SK-N-SH (cell line): ENCODE data around the gene C9orf43. TPM values are rescaled to one million over a fixed set of nuclear protein-coding genes. Genes with fewer than 3 reads are reported as not detected.

Experiments used
- CTCF ChIA-PET: fragments of 300-600, 350-600 bp; formaldehyde crosslinking; extraction: SDS; loops from one replicate; lab custom pipeline; 2021; lab: Yijun Ruan, JAX
- POLR2A ChIA-PET: fragments of 350-600 bp; sonication (Branson Sonifier 250); formaldehyde crosslinking; extraction: SDS; loops from one replicate; lab custom pipeline; 2020; ENCODE audit warnings: antibody characterized with exemption, inconsistent platforms; lab: Yijun Ruan, JAX
- DNase-seq: peaks from one replicate; pipeline ENCODE4 v3.0.0; 2012
- H2AFZ ChIP-seq: fragments of 200-600 bp; sonication (generic); 2 replicates; pipeline ENCODE4 v1.8.1; 2016; ENCODE audit warnings: antibody characterized with exemption, mild to moderate bottlenecking, low read depth
- H3F3A ChIP-seq: fragments of 200-600 bp; sonication (generic); replicated peaks from 2 replicates; pipeline ENCODE3; 2016; ENCODE audit warnings: antibody characterized with exemption, mild to moderate bottlenecking; ENCODE audit not compliant: insufficient read depth
- H3K27ac ChIP-seq, 2 experiments: fragments of 200-500 bp in 1 of 2; fragments of 200-600 bp in 1 of 2; sonication (Bioruptor generic) in 1 of 2; sonication (generic), shearing (Covaris generic) in 1 of 2; 2 replicates each; pipeline versions ENCODE4 v1.5.1 to v1.6.1; 2014 to 2016; ENCODE audit warnings: low read depth in 2 of 2, inconsistent platforms in 1 of 2, low read length in 1 of 2, mild to moderate bottlenecking in 1 of 2, mixed read lengths in 1 of 2
- H3K27me3 ChIP-seq: fragments of 200-600 bp; sonication (generic), shearing (Covaris generic); 2 replicates; pipeline ENCODE4 v1.6.1; 2016; ENCODE audit warnings: mixed run types; ENCODE audit not compliant: insufficient read depth
- H3K36me3 ChIP-seq, 2 experiments: fragments of 200-500 bp in 1 of 2; fragments of 200-600 bp in 1 of 2; sonication (Bioruptor generic) in 1 of 2; sonication (generic) in 1 of 2; replicated peaks in 1 of 2; 2 replicates each; pipeline versions ENCODE3 to v1.5.1; 2014 to 2016; ENCODE audit warnings: low read length in 1 of 2, mild to moderate bottlenecking in 1 of 2; ENCODE audit not compliant: insufficient read depth in 2 of 2, control insufficient read depth in 1 of 2
- H3K4me1 ChIP-seq, 2 experiments: fragments of 200-500 bp in 1 of 2; fragments of 200-600 bp in 1 of 2; sonication (Bioruptor generic) in 1 of 2; sonication (generic), shearing (Covaris generic) in 1 of 2; 2 replicates each; pipeline versions ENCODE4 v1.5.1 to v1.6.1; 2014 to 2016; ENCODE audit warnings: low read depth in 1 of 2, low read length in 1 of 2, mixed run types in 1 of 2; ENCODE audit not compliant: insufficient read depth in 2 of 2, control insufficient read depth in 1 of 2
- H3K4me2 ChIP-seq: fragments of 200-600 bp; sonication (generic), shearing (Covaris generic); 2 replicates; pipeline ENCODE4 v1.6.1; 2017; ENCODE audit warnings: mixed run types
- H3K4me3 ChIP-seq, 2 experiments: fragments of 200-500 bp in 1 of 2; fragments of 200-600 bp in 1 of 2; sonication (Bioruptor generic) in 1 of 2; sonication (generic), shearing (Covaris generic) in 1 of 2; 2 replicates each; pipeline versions ENCODE4 v1.5.1 to v1.8.1; 2014 to 2016; ENCODE audit warnings: low read depth in 2 of 2, inconsistent platforms in 1 of 2, low read length in 1 of 2, mild to moderate bottlenecking in 1 of 2, mixed read lengths in 1 of 2, moderate library complexity in 1 of 2
- H3K79me2 ChIP-seq: fragments of 200-600 bp; sonication (generic); 2 replicates; pipeline ENCODE4 v1.8.1; 2017; ENCODE audit warnings: mild to moderate bottlenecking; ENCODE audit not compliant: insufficient read depth
- H3K9ac ChIP-seq: fragments of 200-600 bp; sonication (generic); 2 replicates; pipeline ENCODE4 v1.6.1; 2017; ENCODE audit warnings: mixed run types
- H3K9me2 ChIP-seq: fragments of 200-600 bp; sonication (generic); 2 replicates; pipeline ENCODE4 v1.6.1; 2017; ENCODE audit warnings: mixed run types
- H3K9me3 ChIP-seq: fragments of 200-600 bp; sonication (generic); 2 replicates; pipeline ENCODE4 v1.6.1; 2017; ENCODE audit warnings: mixed run types, mild to moderate bottlenecking, moderate library complexity
- H4K20me1 ChIP-seq: fragments of 200-600 bp; sonication (generic); 2 replicates; pipeline ENCODE4 v1.6.1; 2017; ENCODE audit warnings: mild to moderate bottlenecking, mixed run types; ENCODE audit not compliant: insufficient read depth
- CTCF ChIP-seq: fragments of 200-600 bp; sonication (generic); IDR thresholded peaks from 2 replicates; pipeline ENCODE4 v1.6.1; 2017; ENCODE audit warnings: antibody characterized with exemption, mild to moderate bottlenecking, moderate library complexity
- FOSL2 ChIP-seq: IDR thresholded peaks from 2 replicates; pipeline ENCODE4 v1.4.0; 2012; ENCODE audit warnings: low read depth, mild to moderate bottlenecking, moderate library complexity, borderline replicate concordance
- GATA2 ChIP-seq: sonication (generic); formaldehyde crosslinking; IDR thresholded peaks from 2 replicates; pipeline ENCODE4 v1.5.0; 2020; ENCODE audit warnings: mild to moderate bottlenecking, missing genetic modification reagents
- JUND ChIP-seq: IDR thresholded peaks from 2 replicates; pipeline ENCODE4 v1.4.0; 2012
- MAX ChIP-seq: IDR thresholded peaks from 2 replicates; pipeline ENCODE4 v1.4.0; 2012; ENCODE audit warnings: low read depth
- POLR2AphosphoS5 ChIP-seq: IDR thresholded peaks from 2 replicates; pipeline ENCODE4 v1.6.1; 2012; ENCODE audit warnings: low read depth, low read length
- REST ChIP-seq: IDR thresholded peaks from 2 replicates; pipeline ENCODE4 v1.6.1; 2012; ENCODE audit warnings: mild to moderate bottlenecking, low read depth, low read length, moderate library complexity
- RFX5 ChIP-seq: IDR thresholded peaks from 2 replicates; pipeline ENCODE4 v1.6.1; 2012; ENCODE audit warnings: mild to moderate bottlenecking, improper control_type of control experiment, low read length
- SIN3A ChIP-seq: IDR thresholded peaks from 2 replicates; pipeline ENCODE4 v1.6.1; 2012; ENCODE audit warnings: low read depth, mild to moderate bottlenecking, low read length, moderate library complexity, borderline replicate concordance
- TCF12 ChIP-seq: IDR thresholded peaks from 2 replicates; pipeline ENCODE4 v1.4.0; 2012
- TEAD4 ChIP-seq: IDR thresholded peaks from 2 replicates; pipeline ENCODE4 v1.4.0; 2012; ENCODE audit warnings: mild to moderate bottlenecking, borderline replicate concordance; ENCODE audit not compliant: insufficient read depth
- USF1 ChIP-seq: IDR thresholded peaks from 2 replicates; pipeline ENCODE4 v1.4.0; 2012; ENCODE audit warnings: low read depth, borderline replicate concordance
- YY1 ChIP-seq: IDR thresholded peaks from 2 replicates; pipeline ENCODE4 v1.4.0; 2012; ENCODE audit warnings: low read depth, mild to moderate bottlenecking
- WGBS: methylation state at CpG from one replicate; pipeline ENCODE4 v1.1.6; 2017; ENCODE audit warnings: low lambda C conversion rate; 5-methylcytosine and 5-hydroxymethylcytosine counted together
- polyA plus RNA-seq, 3 experiments: library from polyadenylated mRNA; depleted of rRNA; stranded (reverse); fragments of >200 nt; gene quantifications; 2 replicates each; pipeline ENCODE4 v1.2.3, GENCODE V29; 2012

Gene C9orf43
- polyA plus RNA-seq, 1 of the 3 experiments (the other 2 are of a cell fraction), result 0.58 TPM

- no peak for DNase-seq
- H3K27ac ChIP-seq, result no peak overlapping the region
- ChIA-PET CTCF (interaction anchor here (1.0 to 2.2 kb wide), 3 partner anchors 21 to 231 kb away, joined by 3 to 9 read pairs (median 6); no protein-coding TSS in a partner anchor), POLR2A (no interaction called here)
- no peaks in the 10 kb centered on the region for H3K79me2 ChIP-seq
- H3K36me3 ChIP-seq, result no peaks in the 10 kb centered on the region
- H3K9me2 ChIP-seq, result no peaks in the 10 kb centered on the region
- H3K4me2 ChIP-seq, result no peak overlapping the region
- peaks cover 6% of the 10 kb centered on the region; the same call in 1 of the 2 replicates for H3K27me3 ChIP-seq
- no peak overlapping the region for H3K4me3 ChIP-seq
- H3K9me3 ChIP-seq, result no peaks in the 10 kb centered on the region
- H3K4me1 ChIP-seq, result no peaks in the 10 kb centered on the region
- H2AFZ ChIP-seq, result no peak overlapping the region
- no peaks in the 10 kb centered on the region for H3F3A ChIP-seq
- TF ChIP-seq YY1 (no peak), USF1 (no peak), POLR2AphosphoS5 (no peak), CTCF (no peak), RFX5 (no peak), FOSL2 (no peak), TCF12 (no peak), REST (no peak), MAX (no peak), SIN3A (no peak), TEAD4 (no peak), GATA2 (CRISPR knock-in tag) (no peak), JUND (no peak)
- 47% methylated on average over 2 of the region's 2 CpGs for WGBS
- H3K9ac ChIP-seq, result no peak overlapping the region
- no peaks in the 10 kb centered on the region for H4K20me1 ChIP-seq
These were observed 14.5 kb downstream of the C9orf43 start for GRCh38 chr9:113425072-113425471.
